Right lung (tissue), 5 donors: ENCODE data around the gene TMEM245. TPM values are rescaled to one million over a fixed set of nuclear protein-coding genes. Genes with fewer than 3 reads are reported as not detected.
"Not testable (repeated sequence)": the region's sequence is repeated elsewhere in the genome, so short reads cannot be mapped to it uniquely, and the experiment has no call there.

Experiments used
- DNase-seq, 2 donors: peaks; one replicate each; pipeline ENCODE4 v3.0.0-alpha.2; 2013
- polyA plus RNA-seq, 5 donors: library from polyadenylated mRNA; unstranded; fragments of 120-200 nt; gene quantifications; one replicate each; pipeline versions ENCODE4 v1.2.1 to v1.2.3, GENCODE V29; 2013; ENCODE audit warnings: inconsistent platforms in 1 of 5, low replicate concordance in 1 of 5; ENCODE audit not compliant: insufficient read length in 5 of 5, insufficient read depth in 1 of 5

TMEM245 gene
- polyA plus RNA-seq, 5 donors, result 53.6 to 85.4 (median 78.5) TPM

DNA sequence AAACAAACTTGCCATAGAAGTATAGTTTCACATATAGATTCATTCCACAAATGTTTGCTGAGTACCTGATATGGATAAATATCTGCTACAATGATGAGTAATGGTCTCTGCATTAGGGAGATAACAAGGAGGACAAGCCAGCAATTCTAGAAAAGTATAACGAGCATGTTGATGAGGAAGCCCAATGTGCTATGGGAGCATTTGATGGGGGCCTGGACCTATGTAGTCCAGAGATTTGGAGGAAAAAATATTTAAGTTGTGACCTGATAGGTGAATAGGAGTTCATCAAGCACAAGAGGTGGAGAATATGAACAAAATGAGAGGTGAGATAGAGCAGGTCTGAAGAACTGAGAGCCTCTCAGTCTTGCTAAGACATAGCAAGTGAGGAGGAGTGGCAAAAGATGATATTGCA lies 14.4 kb upstream of the TMEM245 start:
- no peak for DNase-seq

DNA sequence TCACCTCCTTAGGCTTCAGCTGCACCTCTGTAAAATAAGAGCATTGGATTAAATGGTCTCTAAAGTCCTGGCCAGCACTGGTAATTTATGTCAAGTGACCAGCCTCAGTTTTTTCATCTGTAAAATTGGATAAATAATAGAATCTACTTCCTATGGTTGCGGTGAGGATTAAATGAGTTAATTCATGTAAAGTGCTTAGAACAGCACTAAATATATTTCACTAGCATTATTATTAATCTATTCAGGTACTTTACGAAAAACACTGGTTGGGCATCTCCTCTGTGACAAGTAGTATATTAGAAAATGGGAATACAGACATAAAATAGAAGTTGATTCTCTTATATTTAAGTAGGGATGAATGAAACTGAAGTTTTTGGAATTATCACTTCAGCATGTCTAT lies 13.8 kb upstream of the TMEM245 start:
- DNase-seq, result no peak

DNA sequence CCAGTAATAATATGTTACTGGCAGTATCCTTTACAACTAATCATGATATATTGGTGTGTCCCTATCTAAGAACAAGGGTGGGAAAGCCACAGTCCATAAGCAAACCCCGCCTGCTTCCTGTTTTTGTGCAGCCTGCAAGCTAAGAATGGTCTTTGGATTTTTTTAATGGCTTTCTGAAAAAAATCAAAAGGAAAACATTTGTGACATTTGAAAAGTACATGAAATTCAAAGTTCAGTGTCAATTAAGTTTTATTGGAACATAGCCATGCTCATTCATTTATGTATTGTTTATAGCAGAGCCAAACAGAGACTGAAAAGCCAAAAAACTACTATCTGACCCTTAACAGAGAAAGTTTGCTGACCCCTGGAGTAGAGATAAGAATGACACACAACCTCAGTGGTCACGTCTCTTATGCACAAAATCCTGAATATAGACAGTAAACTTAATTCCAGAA lies 12.8 kb upstream of the TMEM245 start:
- no peak for DNase-seq

DNA sequence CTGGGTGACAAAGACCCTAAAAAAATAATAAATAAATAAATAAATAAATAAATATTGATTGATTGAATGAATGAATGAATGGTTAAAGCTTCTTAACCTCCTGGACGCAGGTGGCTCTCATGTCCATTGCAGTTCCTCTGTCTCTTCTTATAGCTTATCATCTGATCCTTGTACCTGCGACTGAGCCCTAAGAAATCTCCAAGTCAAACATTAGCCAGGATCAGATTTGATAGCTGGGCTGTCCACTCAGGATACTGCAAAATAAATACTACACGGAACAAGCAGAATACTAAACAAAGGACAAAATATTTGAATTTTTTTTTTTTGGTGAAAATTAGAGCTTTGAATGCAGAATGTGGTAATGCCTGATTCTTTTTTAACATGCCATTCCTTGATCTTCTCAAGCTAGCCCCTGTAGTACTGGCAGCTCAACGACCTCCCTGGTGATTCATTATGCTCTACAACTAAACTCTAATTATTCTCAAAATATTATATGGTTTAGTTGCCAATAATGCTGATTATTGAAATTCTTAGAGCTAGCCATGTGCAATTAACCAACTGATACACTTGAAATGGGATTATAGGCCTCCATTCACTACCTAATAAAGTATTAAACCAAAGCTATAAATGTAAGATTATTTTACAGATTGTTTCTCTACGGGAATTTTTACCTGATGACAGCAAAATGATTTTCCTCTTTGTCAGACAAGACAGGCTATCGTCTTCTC lies 9.9 kb upstream of the TMEM245 start:
- DNase-seq, result no peak

DNA sequence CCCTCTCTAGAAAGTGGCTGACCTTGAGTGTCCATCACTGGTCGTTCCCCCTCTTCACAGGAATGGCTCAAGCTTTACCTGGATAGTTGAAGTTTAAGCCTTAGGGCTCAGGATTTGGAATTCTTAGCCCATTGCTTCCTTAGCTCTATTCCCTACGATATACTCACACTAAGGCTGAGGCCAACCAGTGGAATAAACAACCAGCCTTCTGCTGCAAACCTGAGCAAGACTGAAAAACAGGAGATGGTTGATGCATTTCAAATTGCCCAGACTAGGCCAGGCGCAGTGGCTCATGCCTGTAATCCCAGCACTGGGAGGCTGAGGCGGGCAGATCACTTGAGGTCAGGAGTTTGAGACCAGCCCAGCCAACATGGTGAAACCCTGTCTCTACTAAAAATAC lies 6.9 kb upstream of the TMEM245 start:
- DNase-seq, result not testable (repeated sequence)

DNA sequence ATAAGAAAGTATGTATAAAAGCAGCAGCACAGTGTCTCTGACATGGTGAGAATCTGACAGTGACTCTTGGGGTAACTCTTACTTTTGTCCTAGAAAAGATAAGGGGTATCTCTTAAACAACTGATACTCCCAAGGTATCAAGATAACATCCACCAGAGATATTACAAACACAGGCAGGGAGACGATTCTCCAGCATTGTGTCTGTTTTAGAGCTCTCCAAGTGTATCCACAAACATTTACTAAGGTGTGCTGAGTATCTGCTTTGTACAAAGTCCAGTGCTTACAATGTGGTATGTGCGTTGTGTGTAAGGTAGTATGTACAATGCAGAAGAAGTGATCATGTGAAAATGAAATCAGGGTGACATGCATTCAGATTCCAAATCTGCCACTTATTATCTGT lies 4.4 kb upstream of the TMEM245 start:
- DNase-seq, result no peak

GRCh38 chr9:109122726-109123621 lies 3.2 kb upstream of the TMEM245 start:
- DNase-seq, result no peak

DNA sequence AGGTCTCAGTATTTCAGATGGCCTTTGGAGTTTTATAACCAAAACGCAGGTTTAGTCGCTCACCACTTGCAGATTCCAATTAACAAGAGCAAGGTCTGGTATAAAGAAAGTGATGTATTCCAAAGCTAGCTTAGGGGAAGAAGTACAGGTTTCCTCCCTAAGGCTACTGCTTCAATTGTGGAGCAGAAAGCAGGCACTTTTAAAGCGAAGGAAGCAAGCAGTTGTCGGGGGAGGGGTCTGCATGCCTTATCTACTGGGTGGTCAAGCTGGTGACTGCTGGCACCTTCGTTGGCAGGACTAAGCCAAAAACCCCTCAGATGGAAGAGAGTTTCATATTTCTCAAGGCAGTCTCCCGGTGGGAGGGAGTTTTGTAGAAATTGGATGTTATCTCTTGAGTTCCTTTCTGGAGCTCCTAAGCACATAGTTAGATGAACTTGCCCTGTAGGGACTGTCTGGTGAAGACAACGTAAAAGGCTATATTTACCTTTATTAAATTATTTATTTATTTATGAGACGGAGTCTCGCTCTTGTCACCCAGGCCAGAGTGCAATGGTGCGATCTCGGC lies 1.6 kb upstream of the TMEM245 start:
- no peak for DNase-seq

DNA sequence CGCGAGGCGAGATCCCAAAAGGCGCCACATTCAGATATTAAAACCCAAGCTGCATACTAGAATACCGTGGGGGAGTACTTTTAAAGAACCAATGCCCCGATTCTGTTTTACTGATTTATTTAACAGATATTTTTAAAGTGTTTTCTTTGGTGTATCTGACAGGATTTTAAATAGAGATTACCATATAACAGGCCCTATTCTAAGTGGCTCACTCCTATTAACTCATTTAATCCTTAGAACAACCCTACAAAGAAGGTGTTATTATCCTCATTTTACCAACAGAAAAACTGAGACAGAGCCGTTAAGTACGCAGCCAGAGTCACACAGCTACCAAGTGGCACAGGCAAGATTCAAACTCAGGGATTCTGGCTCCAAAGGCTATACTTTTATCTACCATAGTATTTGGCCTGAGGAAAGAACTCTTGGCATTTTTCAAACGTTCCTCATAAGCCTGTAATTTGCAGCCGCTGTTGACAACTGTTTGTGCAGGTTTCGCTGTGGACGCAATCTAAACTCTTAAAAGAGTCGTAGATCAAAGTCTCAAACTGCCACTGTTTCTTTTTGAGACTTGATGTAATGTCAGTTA lies 550 bp upstream of the TMEM245 start:
- no peak for DNase-seq

GRCh38 chr9:109118808-109119438 lies 824 bp downstream of the TMEM245 start:
- DNase-seq, result no peak

GRCh38 chr9:109117856-109118807 lies 1.6 kb downstream of the TMEM245 start:
- no peak for DNase-seq

GRCh38 chr9:109115931-109116526 lies 3.7 kb downstream of the TMEM245 start:
- DNase-seq, result no peak

GRCh38 chr9:109114670-109115069 lies 5.1 kb downstream of the TMEM245 start:
- DNase-seq, result no peak

DNA sequence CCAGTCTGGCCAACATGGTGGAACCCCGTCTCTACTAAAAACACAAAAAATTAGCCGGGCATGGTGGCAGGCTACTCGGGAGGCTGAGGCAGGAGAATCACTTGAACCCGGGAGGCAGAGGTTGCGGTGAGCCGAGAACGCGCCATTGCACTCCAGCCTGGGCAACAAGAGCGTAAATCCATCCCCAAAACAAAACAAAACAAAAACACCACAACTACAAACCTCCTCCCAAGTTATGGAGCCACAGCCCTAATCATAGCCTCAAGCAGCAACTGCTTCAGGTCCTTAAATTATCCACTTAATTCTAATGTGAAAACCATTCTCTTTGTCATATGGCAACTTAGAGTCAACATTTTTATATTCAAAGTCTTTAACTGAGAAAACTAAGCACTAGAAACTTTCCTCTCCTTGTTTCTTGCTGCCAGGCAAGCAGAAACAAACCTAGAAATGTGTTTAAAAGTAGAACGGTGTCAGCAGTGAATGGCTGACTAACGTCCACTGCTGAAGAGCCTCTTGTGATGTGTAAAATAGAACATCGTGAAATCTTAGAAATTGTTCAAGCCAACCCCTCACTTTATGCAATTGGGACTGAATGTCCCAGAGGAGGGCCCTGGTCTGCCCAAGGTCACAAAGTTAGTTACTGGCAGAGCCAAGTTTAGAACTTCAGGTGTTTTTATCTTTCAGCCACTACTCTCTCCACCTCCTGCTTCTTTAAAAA lies 5.7 kb downstream of the TMEM245 start:
- DNase-seq, result no peak

- DNase-seq, result no peak
These were observed 6.5 kb downstream of the TMEM245 start for GRCh38 chr9:109113254-109113653.

GRCh38 chr9:109110329-109111021 lies 9.3 kb downstream of the TMEM245 start:
- DNase-seq, result no peak

DNA sequence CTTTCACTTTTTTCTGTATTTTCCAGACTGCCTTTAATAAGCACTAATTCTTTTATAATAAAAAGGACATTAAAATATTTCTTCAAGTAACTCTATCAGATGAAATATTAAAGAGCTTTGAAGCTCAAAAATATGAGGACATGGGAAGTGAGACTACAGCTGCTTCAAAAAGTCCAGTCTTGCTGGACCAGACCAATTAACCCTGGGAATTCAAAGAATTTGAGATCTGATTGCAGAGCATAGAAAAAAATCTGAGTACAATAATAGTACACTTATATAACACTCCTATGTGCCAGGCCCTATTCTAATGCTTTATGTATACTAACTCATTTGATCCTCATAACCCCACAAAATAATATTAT lies 9.8 kb downstream of the TMEM245 start:
- no peak for DNase-seq

GRCh38 chr9:109108318-109108717 lies 11.4 kb downstream of the TMEM245 start:
- DNase-seq, result no peak
